GM13976 (cell line): ENCODE measurements around the gene NIPAL3.
"Not testable (repeated sequence)": the region's sequence is repeated elsewhere in the genome, so short reads cannot be mapped to it uniquely, and the experiment has no call there.

Experiments
- DNase-seq: peaks from one replicate; pipeline ENCODE4 v3.0.0; 2012; ENCODE audit warnings: low spot score
- in situ Hi-C: fragments of 300-500 bp; cut with MboI; formaldehyde crosslinking; loops from one replicate; pipeline ENCODE4 v1.12.0; 2022; ENCODE audit warnings: low sequenced_read_pairs, mixed read lengths, inconsistent platforms; ENCODE audit not compliant: unreplicated experiment
- TF ChIP-seq, protein P1 (sequence below): IDR thresholded peaks from 2 replicates; pipeline ENCODE4 v1.5.1; 2012; ENCODE audit warnings: borderline replicate concordance, mild to moderate bottlenecking; ENCODE audit not compliant: insufficient read depth; ENCODE audit errors: extremely low read depth, missing control alignments, control extremely low read depth

The NIPAL3 gene

DNA sequence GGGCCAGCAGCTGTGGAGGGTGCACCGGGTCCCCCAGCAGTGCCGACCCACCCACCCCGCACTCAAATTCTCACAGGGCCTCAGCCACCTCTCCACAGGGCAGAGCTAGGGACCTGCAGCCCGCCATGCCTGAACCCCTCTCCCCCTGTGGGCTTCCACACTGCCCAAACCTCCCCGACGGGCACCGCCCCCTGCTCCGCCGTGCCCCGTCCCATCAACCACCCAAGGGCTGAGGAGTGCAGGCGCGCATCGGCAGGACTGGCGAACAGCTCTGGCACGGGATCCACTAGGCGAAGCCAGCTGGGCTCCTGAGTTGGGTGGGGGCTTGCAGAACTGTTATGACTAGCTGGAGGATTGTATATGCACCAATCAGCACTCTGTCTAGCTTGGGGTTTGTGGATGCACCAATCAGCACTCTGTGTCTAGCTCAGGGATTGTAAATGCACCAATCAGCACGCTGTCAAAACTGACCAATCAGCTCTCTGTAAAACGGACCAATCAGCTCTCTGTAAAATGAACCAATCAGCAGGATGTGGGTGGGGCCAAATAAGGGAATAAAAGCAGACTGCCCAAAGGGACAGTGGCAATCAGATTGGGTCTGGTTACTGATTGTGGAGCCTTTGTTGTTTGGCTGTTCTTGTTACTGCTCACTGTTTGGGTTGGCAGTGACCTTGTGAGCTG lies 74.6 kb downstream of the NIPAL3 start:
- TF ChIP-seq, protein P1, sequence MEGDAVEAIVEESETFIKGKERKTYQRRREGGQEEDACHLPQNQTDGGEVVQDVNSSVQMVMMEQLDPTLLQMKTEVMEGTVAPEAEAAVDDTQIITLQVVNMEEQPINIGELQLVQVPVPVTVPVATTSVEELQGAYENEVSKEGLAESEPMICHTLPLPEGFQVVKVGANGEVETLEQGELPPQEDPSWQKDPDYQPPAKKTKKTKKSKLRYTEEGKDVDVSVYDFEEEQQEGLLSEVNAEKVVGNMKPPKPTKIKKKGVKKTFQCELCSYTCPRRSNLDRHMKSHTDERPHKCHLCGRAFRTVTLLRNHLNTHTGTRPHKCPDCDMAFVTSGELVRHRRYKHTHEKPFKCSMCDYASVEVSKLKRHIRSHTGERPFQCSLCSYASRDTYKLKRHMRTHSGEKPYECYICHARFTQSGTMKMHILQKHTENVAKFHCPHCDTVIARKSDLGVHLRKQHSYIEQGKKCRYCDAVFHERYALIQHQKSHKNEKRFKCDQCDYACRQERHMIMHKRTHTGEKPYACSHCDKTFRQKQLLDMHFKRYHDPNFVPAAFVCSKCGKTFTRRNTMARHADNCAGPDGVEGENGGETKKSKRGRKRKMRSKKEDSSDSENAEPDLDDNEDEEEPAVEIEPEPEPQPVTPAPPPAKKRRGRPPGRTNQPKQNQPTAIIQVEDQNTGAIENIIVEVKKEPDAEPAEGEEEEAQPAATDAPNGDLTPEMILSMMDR, result no peak
- in situ Hi-C loops, result no loop called here
- DNase-seq, result no peak

DNA sequence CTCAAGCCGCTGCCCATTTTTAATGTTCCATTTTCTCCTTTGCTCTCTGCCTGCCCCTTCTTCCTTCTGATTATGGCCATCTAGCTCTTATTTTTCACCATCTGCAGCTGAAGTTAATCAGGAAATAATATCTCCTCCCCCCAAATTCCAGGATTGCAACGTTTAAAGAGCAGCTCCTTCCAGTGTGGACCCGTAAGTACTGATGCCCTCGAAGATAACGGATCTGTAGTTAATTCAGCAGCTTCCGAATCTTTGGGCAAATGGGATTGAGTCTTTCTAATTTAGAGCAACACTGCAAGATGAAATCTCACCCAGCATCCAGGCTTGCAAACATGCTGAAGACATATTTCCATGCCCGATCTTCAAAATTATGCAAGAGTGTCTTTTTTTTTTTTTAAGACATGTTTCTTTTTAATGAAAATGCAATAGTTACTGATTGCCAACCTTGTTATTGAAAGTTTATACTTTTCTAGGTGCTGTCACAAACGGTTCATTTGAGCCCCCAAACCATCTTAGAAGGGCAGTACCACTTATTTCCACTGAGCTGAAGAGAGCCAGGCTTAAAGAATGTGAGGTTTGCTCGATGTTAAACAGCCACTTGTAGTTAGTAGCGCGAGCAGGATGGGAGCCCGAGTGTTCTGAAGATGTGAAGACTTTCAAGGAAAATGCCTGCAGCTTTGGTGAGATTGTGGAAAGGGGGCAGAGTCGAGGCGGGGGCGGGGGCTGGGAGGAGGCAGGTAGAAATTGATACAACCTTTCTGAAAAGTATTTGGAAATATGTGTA lies 76.2 kb downstream of the NIPAL3 start:
- DNase-seq, result no peak
- TF ChIP-seq, protein P1, result no peak
- in situ Hi-C loops, result no loop called here

DNA sequence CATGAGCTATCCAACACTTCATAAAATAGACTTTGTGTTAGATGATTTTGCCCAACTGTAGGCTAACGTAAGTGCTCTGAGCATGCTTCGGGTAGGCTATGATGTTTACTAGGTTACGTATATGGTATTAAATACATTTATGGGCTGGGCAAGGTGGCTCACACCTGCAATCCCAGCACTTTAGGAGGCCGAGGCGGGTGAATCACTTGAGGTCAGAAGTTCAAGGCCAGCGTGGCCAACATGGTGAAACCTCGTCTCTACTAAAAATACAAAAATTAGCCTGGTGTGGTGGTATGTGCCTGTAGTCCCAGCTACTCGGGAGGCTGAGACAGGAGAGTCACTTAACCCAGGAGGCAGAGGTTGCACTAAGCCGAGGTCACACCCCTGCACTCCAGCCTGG lies 77.3 kb downstream of the NIPAL3 start:
- in situ Hi-C loops, DNase-seq: not testable (repeated sequence)

DNA sequence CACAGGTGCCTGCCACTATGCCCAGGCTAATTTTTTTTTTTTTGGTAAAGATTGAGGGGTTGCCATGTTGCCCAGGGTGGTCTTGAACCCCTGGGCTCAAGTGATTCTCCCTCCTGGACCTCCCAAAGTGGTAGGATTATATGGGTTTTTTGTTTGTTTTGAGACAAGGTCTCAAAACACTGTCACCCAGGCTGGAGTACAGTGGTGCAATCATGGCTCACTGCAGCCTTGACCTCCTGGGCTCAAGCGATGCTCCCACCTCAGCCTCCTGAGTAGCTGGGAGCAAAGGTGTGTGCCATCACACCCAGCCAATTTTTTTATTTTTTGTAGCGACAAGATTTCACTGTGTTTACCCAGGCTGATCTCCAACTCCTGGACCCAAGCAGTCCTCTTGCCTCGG lies 78.2 kb downstream of the NIPAL3 start:
- in situ Hi-C loops, result no loop called here
- DNase-seq, result no peak
- TF ChIP-seq, protein P1, result no peak

DNA sequence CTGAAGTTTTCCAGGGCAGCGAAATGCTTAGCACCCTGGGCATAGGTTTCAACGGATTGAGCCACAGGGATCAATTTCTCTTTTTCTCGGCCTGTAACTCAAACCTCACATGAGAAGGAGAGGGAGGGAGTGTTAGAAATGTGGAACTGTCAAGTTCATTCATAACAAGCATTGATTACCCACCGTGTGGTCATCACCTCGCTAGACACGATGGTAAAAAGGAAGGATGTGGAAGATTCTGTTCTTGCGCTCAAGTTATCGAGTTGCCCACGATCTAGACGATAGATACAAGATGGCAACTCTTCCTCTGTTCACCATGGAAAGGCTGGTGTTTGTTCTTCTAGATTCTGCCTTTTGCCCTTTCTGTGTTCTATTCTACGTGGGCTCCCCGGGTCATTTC lies 83.0 kb downstream of the NIPAL3 start:
- in situ Hi-C loops, result no loop called here
- DNase-seq, result no peak
- TF ChIP-seq, protein P1, result no peak

DNA sequence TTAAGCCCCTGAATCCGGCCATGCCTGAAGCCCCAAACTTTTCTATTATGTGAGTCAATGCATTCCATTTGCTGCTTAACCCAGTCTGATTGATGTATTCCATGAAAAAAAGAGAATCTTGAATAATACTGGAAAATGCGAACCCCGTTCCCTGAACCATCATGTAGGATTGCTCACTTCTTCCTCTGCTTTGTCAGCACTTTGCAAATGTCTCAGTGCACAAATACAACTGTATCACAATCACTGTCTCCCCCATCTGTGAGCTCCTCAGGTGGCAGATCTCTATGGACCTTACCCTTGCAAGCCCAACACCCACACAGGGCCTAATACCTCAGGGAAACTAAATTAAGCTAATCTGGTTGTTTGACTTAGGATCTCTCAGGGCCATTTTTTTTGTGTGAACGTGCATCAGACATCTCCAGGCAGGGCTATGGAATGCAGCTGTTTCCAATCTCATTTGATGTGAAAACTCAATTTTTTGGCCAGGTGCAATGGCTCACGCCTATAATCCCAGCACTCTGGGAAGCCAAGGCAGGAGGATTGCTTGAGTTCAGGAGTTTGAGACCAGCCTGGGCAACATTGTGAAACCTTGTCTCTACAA lies 84.9 kb downstream of the NIPAL3 start:
- TF ChIP-seq, protein P1, result no peak
- in situ Hi-C loops, result no loop called here
- DNase-seq, result no peak
